GM18505 (cell line): Measurements from ENCODE around the gene JARID2.
A peak's percentile ranks its signal among the peaks of the same experiment; 100 is the strongest.

Source experiments
- ATAC-seq: cut with Tn5 transposase; IDR thresholded peaks from one replicate; pipeline ENCODE4 v1.9.1; 2021; ENCODE audit not compliant: unreplicated experiment
- POLR2A ChIP-seq: IDR thresholded peaks from 4 replicates; pipeline ENCODE4 v1.6.1; 2011; ENCODE audit warnings: borderline replicate concordance; ENCODE audit not compliant: insufficient read depth, insufficient read length; ENCODE audit errors: extremely low read depth

Gene JARID2

GRCh38 chr6:15417811-15418210, 171.9 kb downstream of the JARID2 start:
- no peak for ATAC-seq
- no peak for TF ChIP-seq POLR2A

GRCh38 chr6:15419493-15419892, 173.6 kb downstream of the JARID2 start:
- no peak for TF ChIP-seq POLR2A
- ATAC-seq = no peak

DNA sequence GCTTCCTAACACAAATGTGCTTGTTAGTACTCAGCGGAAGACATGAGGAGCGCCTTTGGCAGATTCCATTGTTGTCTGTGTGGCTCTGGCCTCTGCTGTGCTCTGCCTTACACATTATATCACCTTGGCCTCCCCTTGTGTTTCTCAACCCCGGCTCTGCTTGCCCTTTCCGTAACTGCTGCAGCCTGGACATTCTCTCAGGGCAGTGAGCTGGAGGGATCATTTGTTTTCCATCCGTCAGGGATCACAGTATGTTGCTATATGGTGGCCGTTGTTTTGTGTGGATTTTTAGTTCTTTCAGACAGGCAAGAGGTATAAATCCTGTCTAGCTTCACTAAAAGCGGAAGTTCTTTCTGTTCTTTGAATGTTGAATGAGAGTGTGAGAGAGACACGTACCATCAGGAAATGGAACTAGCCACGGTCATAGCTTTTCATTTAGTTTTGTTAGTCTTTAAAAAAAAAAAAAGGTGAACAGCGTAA, 175.1 kb downstream of the JARID2 start:
- no peak for TF ChIP-seq POLR2A
- peak; percentile 73 for ATAC-seq

- TF ChIP-seq POLR2A = no peak
- ATAC-seq = no peak
These were observed 176.3 kb downstream of the JARID2 start for GRCh38 chr6:15421945-15422733.

DNA sequence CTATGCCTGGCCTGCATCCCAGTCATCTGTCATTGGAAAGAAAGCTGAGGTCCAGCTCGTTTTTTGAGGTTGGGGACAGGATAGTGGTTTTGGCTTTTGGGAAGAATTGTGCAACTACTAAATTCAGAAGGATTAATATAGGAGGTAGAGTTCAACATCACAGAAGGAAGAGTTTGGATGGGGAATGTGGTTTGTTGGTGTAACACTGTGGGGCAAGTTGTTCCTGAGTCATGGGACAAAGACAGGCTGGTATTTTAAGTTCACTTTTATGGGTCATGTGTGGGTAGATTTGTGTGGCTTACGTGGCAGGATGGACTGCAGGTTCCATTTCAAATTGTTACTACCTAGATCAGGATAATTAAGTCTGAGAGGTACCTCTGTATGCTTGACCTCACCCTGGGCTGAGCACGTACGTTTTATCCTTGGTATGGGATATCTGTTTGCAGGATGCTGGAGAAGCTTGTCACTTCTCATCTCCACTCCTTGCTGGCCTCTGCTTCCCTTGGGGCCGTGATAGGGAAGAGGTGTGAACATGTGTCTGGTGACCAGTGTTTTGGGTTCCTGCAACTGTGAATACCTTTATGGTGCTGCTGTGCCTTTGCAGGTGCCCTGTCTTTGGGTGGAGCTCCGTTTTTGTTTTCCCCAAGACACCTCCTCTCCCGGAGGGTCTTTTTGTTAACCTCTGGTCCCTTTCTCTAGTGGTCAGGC, 177.6 kb downstream of the JARID2 start:
- ATAC-seq = no peak
- no peak for TF ChIP-seq POLR2A

GRCh38 chr6:15425947-15426346, 180.1 kb downstream of the JARID2 start:
- TF ChIP-seq POLR2A = no peak
- no peak for ATAC-seq

DNA sequence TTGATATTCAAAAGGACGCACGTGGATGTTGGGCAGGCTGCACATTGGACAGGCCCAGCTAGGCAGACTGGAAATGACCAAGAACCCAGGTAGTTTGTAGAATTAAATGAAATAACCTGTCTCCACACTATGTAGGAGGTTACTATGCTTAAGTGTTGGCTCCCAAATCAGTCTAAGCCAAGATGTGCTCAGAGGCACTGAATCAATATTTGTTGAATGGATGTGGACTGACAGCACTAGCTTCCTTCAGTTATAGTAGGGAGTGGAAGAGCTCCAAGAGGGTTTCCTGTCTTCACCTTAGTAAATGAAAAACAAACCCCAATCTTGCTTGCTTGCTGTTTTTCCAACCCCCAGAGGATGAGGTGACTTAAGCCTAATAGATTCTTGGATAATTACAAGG, 180.5 kb downstream of the JARID2 start:
- no peak for TF ChIP-seq POLR2A
- no peak for ATAC-seq

DNA sequence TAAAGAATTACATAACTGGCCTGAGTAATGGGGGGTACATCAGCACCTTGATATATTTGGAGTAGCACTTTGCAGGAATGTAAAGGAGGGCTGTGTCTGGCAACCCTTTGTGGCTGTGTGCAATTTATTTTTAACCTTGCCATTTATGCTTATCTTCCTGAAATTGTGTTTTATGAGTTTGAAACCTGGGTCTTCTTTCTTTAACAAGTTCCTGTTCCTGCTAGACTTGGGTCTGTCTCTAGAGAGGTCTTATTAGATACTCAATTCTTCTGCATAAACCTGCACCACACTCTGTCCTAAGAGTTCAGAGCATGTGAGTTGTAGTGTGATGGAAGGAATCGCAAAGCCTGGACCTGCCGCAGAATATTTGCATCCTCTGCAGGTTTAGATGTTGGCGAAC, 181.0 kb downstream of the JARID2 start:
- no peak for TF ChIP-seq POLR2A
- no peak for ATAC-seq

GRCh38 chr6:15427331-15428070, 181.6 kb downstream of the JARID2 start:
- no peak for ATAC-seq
- TF ChIP-seq POLR2A = no peak

DNA sequence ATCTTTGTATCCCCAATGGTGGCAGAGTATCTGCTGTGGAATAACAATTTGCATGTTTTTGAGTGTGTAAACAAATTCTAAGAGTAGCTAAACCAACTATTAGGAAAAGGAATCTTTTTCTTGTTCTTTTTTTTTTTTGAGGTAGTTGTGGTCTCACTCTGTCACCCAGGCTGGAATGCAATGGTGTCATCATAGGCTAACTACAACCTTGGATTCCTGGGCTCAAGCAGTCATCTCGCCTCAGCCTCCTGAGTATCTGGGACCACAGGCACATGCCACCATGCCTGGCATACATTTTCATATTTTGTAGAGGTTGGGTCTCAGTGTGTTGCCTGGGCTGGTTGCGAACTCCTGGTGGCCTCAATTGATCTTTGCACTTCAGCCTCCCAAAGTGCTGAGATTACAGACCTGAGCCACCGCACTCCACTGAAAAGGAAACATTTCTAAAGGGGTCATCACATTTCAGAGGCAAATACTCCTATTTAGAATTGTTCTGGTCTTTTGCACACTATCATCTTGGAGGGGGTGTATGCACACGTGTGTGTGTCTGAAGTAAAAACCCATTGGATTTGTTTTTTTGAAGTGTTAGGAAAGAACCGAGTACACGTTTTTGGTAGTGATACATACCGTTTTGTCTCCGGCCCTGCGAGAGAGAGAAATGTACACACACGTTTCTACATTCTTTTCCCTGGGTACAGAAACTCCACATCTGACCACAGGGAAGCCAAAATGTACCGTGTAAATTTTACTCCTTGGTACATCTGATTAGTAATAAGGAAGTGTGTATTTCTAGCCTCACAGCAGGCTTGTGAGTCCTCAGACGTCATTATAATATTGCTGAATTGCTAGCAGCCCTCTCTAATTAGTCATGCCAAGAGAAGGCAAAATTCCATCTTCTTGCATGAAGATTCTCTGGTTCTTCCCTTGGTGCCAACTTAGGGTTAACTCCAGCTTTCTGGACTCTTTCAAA, 183.6 kb downstream of the JARID2 start:
- no peak for ATAC-seq
- no peak for TF ChIP-seq POLR2A

DNA sequence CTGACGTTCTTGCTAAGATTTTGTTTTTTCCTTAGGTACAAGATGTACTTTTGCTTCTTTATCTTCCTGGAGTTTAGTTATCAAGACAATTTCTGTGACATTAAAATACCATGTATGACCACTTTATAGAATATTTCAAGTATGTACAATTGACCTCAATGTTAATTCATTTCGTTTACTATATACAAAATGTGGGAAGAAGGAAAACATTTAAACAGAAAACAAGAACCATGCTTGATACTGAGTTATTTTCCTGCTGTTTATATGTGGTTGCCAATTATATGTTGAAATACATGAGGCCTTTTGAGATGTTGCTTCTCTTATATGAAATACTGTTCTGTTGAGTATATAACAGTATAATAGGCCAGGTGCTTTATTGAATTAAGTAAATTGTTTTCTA, 184.3 kb downstream of the JARID2 start:
- TF ChIP-seq POLR2A = no peak
- ATAC-seq = no peak

DNA sequence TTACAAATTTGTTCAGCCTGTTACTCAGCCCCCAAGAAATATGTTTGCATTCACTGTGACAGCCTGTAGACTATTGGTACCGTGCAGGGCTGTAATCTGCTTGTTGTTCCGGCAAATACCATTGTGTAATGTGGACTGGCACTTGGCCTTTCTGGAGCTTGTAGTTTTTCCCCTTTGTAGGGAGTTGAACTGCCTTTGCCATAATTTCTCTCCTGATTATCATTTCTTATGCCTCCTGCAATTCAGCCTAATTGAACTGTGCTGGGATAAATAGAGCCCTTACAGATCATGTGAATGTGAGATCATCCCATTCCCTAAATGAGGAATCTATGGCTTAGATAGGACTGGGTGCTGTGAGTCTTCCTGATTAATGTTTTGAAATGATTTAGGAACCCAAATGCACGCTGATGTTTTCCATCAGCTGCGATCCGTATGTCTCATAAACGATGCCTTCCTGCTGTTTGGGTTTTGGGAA, 185.1 kb downstream of the JARID2 start:
- no peak for TF ChIP-seq POLR2A
- ATAC-seq = no peak
